GM12865 (cell line): ENCODE measurements around the gene PPP1R14C.
A peak's percentile ranks its signal among the peaks of the same experiment; 100 is the strongest.

ENCODE experiments used
- DNase-seq: peaks from one replicate; pipeline ENCODE4 v3.0.0; 2010; ENCODE audit warnings: low read depth
- H3K4me3 ChIP-seq: 2 replicates; pipeline ENCODE4 v1.5.1; 2011; ENCODE audit warnings: mild to moderate bottlenecking, low read depth, low read length, control low read depth
- TF ChIP-seq, protein P1 (sequence below): IDR thresholded peaks from 2 replicates; pipeline ENCODE4 v1.5.1; 2011; ENCODE audit warnings: low read length, control low read depth, low read depth, inconsistent platforms; ENCODE audit not compliant: insufficient read depth; ENCODE audit errors: missing control alignments

PPP1R14C gene

GRCh38 chr6:150165020-150165702 is 22.3 kb downstream of the PPP1R14C start:
- DNase-seq = no peak
- H3K4me3 ChIP-seq = no peak overlapping the region
- TF ChIP-seq, protein P1, sequence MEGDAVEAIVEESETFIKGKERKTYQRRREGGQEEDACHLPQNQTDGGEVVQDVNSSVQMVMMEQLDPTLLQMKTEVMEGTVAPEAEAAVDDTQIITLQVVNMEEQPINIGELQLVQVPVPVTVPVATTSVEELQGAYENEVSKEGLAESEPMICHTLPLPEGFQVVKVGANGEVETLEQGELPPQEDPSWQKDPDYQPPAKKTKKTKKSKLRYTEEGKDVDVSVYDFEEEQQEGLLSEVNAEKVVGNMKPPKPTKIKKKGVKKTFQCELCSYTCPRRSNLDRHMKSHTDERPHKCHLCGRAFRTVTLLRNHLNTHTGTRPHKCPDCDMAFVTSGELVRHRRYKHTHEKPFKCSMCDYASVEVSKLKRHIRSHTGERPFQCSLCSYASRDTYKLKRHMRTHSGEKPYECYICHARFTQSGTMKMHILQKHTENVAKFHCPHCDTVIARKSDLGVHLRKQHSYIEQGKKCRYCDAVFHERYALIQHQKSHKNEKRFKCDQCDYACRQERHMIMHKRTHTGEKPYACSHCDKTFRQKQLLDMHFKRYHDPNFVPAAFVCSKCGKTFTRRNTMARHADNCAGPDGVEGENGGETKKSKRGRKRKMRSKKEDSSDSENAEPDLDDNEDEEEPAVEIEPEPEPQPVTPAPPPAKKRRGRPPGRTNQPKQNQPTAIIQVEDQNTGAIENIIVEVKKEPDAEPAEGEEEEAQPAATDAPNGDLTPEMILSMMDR = no peak

DNA sequence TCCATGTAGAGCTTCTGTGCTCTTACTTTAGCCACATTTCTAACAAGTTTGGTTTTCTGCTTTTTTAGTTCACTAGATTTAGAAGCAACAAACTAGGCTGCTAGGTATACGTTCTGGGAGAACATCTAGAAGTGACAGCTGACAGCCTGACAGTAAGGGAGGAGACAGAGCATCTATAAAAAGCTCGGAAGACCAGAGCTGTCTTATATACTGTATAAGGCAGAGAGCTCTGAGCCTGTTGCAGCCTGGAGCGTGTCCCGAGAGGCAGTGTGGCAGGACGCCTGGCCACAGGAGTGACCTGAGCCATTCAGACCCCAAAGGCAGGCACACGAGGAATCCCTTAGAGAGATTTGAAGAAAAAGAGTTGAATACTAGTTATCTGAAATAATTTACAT is 24.6 kb downstream of the PPP1R14C start:
- no peak overlapping the region for H3K4me3 ChIP-seq
- DNase-seq = no peak
- TF ChIP-seq, protein P1 = no peak

- DNase-seq = no peak
- TF ChIP-seq, protein P1 = no peak
- no peak overlapping the region for H3K4me3 ChIP-seq
Observed at GRCh38 chr6:150169181-150169580, 26.3 kb downstream of the PPP1R14C start.

DNA sequence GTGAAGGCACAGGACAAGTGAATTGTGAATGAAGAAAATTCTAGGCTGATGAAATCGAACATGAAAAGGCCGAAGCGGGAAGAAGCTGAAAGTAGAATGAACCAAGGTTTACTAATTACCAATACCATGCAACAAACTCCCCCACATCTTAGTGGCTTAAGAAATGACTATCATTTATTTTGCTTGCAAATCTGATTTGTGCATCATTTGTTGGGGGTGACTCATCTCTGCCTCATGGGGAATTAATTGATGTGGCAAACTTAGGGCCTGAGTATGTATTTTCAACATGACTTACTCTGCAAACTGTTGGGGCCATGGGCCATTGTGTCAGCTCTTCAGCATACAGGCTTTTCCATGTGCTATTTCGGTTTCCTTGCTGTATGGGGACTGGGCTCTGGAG is 26.8 kb downstream of the PPP1R14C start:
- no peak overlapping the region for H3K4me3 ChIP-seq
- DNase-seq = peak; percentile 6
- TF ChIP-seq, protein P1 = no peak

- no peak for DNase-seq
- TF ChIP-seq, protein P1 = no peak
- H3K4me3 ChIP-seq = no peak overlapping the region
Observed at GRCh38 chr6:150172929-150173328, 30.1 kb downstream of the PPP1R14C start.

GRCh38 chr6:150175586-150176151 is 32.8 kb downstream of the PPP1R14C start:
- TF ChIP-seq, protein P1 = no peak
- no peak for DNase-seq
- H3K4me3 ChIP-seq = no peak overlapping the region

DNA sequence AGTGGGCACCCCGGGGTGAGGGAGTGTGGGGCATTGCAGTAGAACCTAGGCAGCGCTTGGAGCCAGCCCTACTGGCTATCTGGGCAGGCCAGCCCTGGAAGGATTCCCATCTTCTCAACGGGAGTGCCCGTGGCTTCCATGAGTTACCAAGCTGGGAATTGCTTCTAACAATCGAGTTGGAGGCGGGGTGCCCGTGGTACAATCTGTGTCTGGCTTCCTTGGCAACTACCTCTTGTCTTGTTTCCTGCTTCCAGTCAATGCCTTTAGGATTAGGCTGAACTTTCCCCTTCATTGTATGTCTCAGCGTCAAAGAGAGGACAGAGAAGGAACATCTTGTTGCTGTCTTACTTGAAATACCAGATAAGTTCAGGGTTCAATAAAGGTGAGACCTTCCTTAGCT is 33.3 kb downstream of the PPP1R14C start:
- no peak overlapping the region for H3K4me3 ChIP-seq
- DNase-seq = no peak
- TF ChIP-seq, protein P1 = no peak
